Measurements from ENCODE around the gene CRACR2B. TPM values are rescaled to one million over a fixed set of nuclear protein-coding genes. Genes with fewer than 3 reads are reported as not detected.

Gene CRACR2B
- total and polyA plus RNA-seq, 2 of the 13 experiments (the other 11 are each of a cell fraction or from before 2014, with no cell fraction given), result 14.9 to 21.0 TPM

DNA sequence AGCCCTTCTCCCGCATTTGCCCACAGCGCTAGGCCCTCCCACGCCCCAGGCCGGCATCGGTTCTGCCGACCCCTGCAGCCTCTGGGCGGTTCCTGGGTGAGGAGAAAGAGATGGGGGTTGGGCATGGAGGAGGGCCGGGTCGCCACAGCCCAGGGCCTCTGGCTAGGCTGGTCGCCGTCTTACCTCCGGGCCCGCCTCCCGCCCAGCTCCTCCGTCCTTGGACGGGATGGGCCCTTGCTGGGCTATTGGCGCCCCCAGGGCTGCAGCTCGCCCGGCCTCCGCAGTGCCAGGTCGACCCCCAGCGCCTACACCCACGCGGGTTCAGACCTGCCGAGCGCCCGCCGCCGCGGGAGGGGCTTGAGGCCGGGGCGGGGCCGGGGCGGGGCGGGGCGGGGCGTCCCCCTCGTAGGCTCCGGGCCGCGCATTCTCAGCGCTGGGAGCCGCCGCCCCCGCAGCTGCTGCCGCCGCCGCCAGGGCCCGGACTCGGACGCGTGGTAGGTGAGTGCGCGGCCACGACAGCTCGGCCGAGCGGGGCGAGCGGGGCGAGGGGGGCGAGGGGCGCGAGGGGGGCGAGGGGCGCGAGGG, 4.9 kb downstream of the CRACR2B start, which contains the start of gene CD151 (continued):
- TF ChIP-seq MYNN (CRISPR knock-in tag; IDR thresholded peaks at IDR 0.05; ENCODE audit: low read depth), result no peak
- peak; percentile 22 for TF ChIP-seq RBM39 (IDR thresholded peaks at IDR 0.05; ENCODE audit: low read depth, low read length, poor library complexity, severe bottlenecking)
- no peak for TF ChIP-seq HOXA3 (CRISPR knock-in tag; IDR thresholded peaks at IDR 0.05)
- TF ChIP-seq ZNF260 (CRISPR knock-in tag; IDR thresholded peaks at IDR 0.05; ENCODE audit: borderline replicate concordance, low read depth), result no peak
- TF ChIP-seq, protein P1, sequence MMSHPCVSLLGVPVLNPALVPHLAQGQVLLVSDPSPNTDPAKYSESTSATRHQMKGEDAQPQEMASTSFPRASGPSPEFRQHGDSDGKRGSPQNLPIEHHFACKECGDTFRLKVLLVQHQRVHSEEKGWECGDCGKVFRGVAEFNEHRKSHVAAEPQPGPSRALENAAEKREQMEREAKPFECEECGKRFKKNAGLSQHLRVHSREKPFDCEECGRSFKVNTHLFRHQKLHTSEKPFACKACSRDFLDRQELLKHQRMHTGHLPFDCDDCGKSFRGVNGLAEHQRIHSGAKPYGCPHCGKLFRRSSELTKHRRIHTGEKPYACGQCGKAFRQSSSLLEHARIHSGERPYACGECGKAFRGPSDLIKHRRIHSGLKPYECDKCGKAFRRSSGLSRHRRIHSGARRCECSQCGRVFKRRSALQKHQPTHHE (CRISPR knock-in tag; IDR thresholded peaks at IDR 0.05; ENCODE audit: borderline replicate concordance), result no peak
- TF ChIP-seq CENPX (CRISPR knock-in tag; IDR thresholded peaks at IDR 0.05), result no peak
- TF ChIP-seq ZNF614 (CRISPR knock-in tag; IDR thresholded peaks at IDR 0.05; ENCODE audit: borderline replicate concordance), result no peak
- TF ChIP-seq GATA4 (IDR thresholded peaks at IDR 0.05; ENCODE audit: borderline replicate concordance, low read depth), result no peak
- TF ChIP-seq TFE3 (CRISPR knock-in tag; IDR thresholded peaks at IDR 0.05), result no peak
- TF ChIP-seq SNAPC2 (CRISPR knock-in tag; IDR thresholded peaks at IDR 0.05), result no peak
- TF ChIP-seq GFI1 (CRISPR knock-in tag; IDR thresholded peaks at IDR 0.05; ENCODE audit: borderline replicate concordance), result no peak
- TF ChIP-seq KIAA2018 (CRISPR knock-in tag; IDR thresholded peaks at IDR 0.05; ENCODE audit: borderline replicate concordance), result no peak
- no peak for TF ChIP-seq ZNF546 (CRISPR knock-in tag; conservative IDR thresholded peaks at IDR 0.05)
- TF ChIP-seq ZNF512 (CRISPR knock-in tag; IDR thresholded peaks at IDR 0.05), result no peak
- no peak for TF ChIP-seq RFXAP (CRISPR knock-in tag; IDR thresholded peaks at IDR 0.05; ENCODE audit: borderline replicate concordance)
- TF ChIP-seq ATM (IDR thresholded peaks at IDR 0.05; ENCODE audit: borderline replicate concordance), result no peak
- TF ChIP-seq ZFY (CRISPR knock-in tag; IDR thresholded peaks at IDR 0.05), result peak; percentile 51

All from HepG2 (cell line).